ENCODE data around the gene WDR91.

- TF ChIP-seq RAD21 (IDR thresholded peaks at IDR 0.05; ENCODE audit: low read depth) (no peak), CREB1 (IDR thresholded peaks at IDR 0.05; ENCODE audit: low read depth) (no peak)
Observed at GRCh38 chr7:135186841-135187253, 24.5 kb downstream of the WDR91 start.
